HepG2 (cell line): ENCODE data around the gene RNH1. TPM values are rescaled to one million over a fixed set of nuclear protein-coding genes. Genes with fewer than 3 reads are reported as not detected.

ENCODE experiments used
- ARID3A ChIP-seq: IDR thresholded peaks from 2 replicates; pipeline ENCODE4 v1.6.1; 2012; ENCODE audit warnings: low read depth, low read length, improper control_type of control experiment
- DDIT3 ChIP-seq: sonication (generic); formaldehyde crosslinking; IDR thresholded peaks from 2 replicates; pipeline ENCODE4 v1.4.0; 2020; ENCODE audit warnings: mild to moderate bottlenecking, missing genetic modification reagents
- EHMT2 ChIP-seq: fragments of 200-600 bp; sonication (generic); IDR thresholded peaks from 2 replicates; pipeline ENCODE4 v1.7.0; 2017; ENCODE audit warnings: antibody characterized with exemption, low read depth, low read length, borderline replicate concordance
- GABPB1 ChIP-seq: IDR thresholded peaks from 2 replicates; pipeline ENCODE4 v1.6.1; 2016; ENCODE audit warnings: mild to moderate bottlenecking, missing genetic modification reagents, moderate library complexity, missing compliant biosample characterization
- GTF2F1 ChIP-seq: fragments of 150-350 bp; IDR thresholded peaks from 2 replicates; pipeline ENCODE4 v1.6.1; 2014; ENCODE audit warnings: low read length
- MED1 ChIP-seq: sonication (generic); formaldehyde crosslinking; IDR thresholded peaks from 2 replicates; pipeline ENCODE4 v1.4.0; 2020; ENCODE audit warnings: missing genetic modification reagents
- NCOA1 ChIP-seq: sonication (generic); formaldehyde crosslinking; IDR thresholded peaks from 2 replicates; pipeline ENCODE4 v1.9.0; 2021; ENCODE audit warnings: missing genetic modification reagents
- NFAT5 ChIP-seq: sonication (generic); formaldehyde crosslinking; IDR thresholded peaks from 2 replicates; pipeline ENCODE4 v1.4.0; 2020; ENCODE audit warnings: missing genetic modification reagents
- PAWR ChIP-seq: sonication (generic); formaldehyde crosslinking; IDR thresholded peaks from 2 replicates; pipeline ENCODE4 v1.4.0; 2020; ENCODE audit warnings: missing genetic modification reagents, mild to moderate bottlenecking, borderline replicate concordance
- SMAD1 ChIP-seq: sonication (generic); formaldehyde crosslinking; IDR thresholded peaks from 2 replicates; pipeline ENCODE4 v1.4.0; 2020; ENCODE audit warnings: missing genetic modification reagents, low read depth, mild to moderate bottlenecking, borderline replicate concordance
- STAT5B ChIP-seq: sonication (generic); formaldehyde crosslinking; IDR thresholded peaks from 2 replicates; pipeline ENCODE4 v1.4.0; 2020; ENCODE audit warnings: missing genetic modification reagents
- ZIK1 ChIP-seq: sonication (generic); formaldehyde crosslinking; IDR thresholded peaks from 2 replicates; pipeline ENCODE4 v1.5.0; 2020; ENCODE audit warnings: mild to moderate bottlenecking, low read depth, missing genetic modification reagents, borderline replicate concordance
- ZNF263 ChIP-seq: sonication (generic); formaldehyde crosslinking; IDR thresholded peaks from 2 replicates; pipeline ENCODE4 v1.4.0; 2020; ENCODE audit warnings: missing genetic modification reagents
- ZNF274 ChIP-seq: sonication (generic); formaldehyde crosslinking; IDR thresholded peaks from 2 replicates; pipeline ENCODE4 v1.5.1; 2020; ENCODE audit warnings: mild to moderate bottlenecking, missing genetic modification reagents
- ZNF337 ChIP-seq: sonication (generic); formaldehyde crosslinking; IDR thresholded peaks from 2 replicates; pipeline ENCODE4 v1.5.1; 2020; ENCODE audit warnings: missing genetic modification reagents, low read depth, mild to moderate bottlenecking, borderline replicate concordance
- ZNF33B ChIP-seq: sonication (generic); formaldehyde crosslinking; IDR thresholded peaks from 2 replicates; pipeline ENCODE4 v1.5.1; 2020; ENCODE audit warnings: mild to moderate bottlenecking, missing genetic modification reagents
- ZNF503 ChIP-seq: sonication (generic); formaldehyde crosslinking; IDR thresholded peaks from 2 replicates; pipeline ENCODE4 v1.4.0; 2020; ENCODE audit warnings: missing genetic modification reagents
- ZNF556 ChIP-seq: sonication (generic); formaldehyde crosslinking; IDR thresholded peaks from 2 replicates; pipeline ENCODE4 v1.4.0; 2020; ENCODE audit warnings: mild to moderate bottlenecking, missing genetic modification reagents, borderline replicate concordance
- ZNF558 ChIP-seq: sonication (generic); formaldehyde crosslinking; IDR thresholded peaks from 2 replicates; pipeline ENCODE4 v1.9.0; 2022; ENCODE audit warnings: mild to moderate bottlenecking, missing genetic modification reagents, borderline replicate concordance
- ZNF775 ChIP-seq: sonication (generic); formaldehyde crosslinking; IDR thresholded peaks from 2 replicates; pipeline ENCODE4 v1.4.0; 2020; ENCODE audit warnings: missing genetic modification reagents, mild to moderate bottlenecking, moderate library complexity, borderline replicate concordance
- ZNF879 ChIP-seq: sonication (generic); formaldehyde crosslinking; IDR thresholded peaks from 2 replicates; pipeline ENCODE4 v1.8.1; 2023; ENCODE audit warnings: missing genetic modification reagents
- polyA plus RNA-seq, 8 experiments: library from polyadenylated mRNA; depleted of rRNA in 3 of 8; stranded (reverse) in 7 of 8; unstranded in 1 of 8; fragments of >200 nt; fragmentation: Illumina TruSeq in 4 of 8; extraction: Trizol in 4 of 8; gene quantifications; 2 replicates each; pipeline versions ENCODE4 v1.2.1 to v1.2.3, GENCODE V29; 2011 to 2016; ENCODE audit warnings: low read depth in 4 of 8, missing spikeins in 1 of 8, mixed read lengths in 1 of 8; ENCODE audit not compliant: insufficient read depth in 1 of 8
- total RNA-seq, 5 experiments: library from RNA; depleted of rRNA; stranded (reverse); fragments of >200 nt; fragmentation: Illumina TruSeq; extraction: Trizol; gene quantifications; 2 replicates each; pipeline ENCODE4 v1.2.3, GENCODE V29; 2016; ENCODE audit warnings: low read depth in 1 of 5

Gene RNH1
- total and polyA plus RNA-seq, 2 of the 13 experiments (the other 11 are each of a cell fraction or from before 2014, with no cell fraction given), result 36.0 to 74.1 TPM

- peak; percentile 53; the same call in 1 of the 2 replicates for TF ChIP-seq ARID3A
- TF ChIP-seq NFAT5, result no peak
- TF ChIP-seq ZNF556 (CRISPR knock-in tag), result peak; percentile 80; the same call in 1 of the 2 replicates
- no peak for TF ChIP-seq ZNF503 (CRISPR knock-in tag)
- no peak for TF ChIP-seq ZNF337 (CRISPR knock-in tag)
- peak; percentile 33; the same call in 1 of the 2 replicates for TF ChIP-seq SMAD1 (CRISPR knock-in tag)
- no peak for TF ChIP-seq ZNF775 (CRISPR knock-in tag)
- no peak for TF ChIP-seq ZNF263
- peak; percentile 80 for TF ChIP-seq GABPB1
- TF ChIP-seq ZNF558 (CRISPR knock-in tag), result peak; percentile 59; the same call in 1 of the 2 replicates
- TF ChIP-seq STAT5B (CRISPR knock-in tag), result no peak
- TF ChIP-seq GTF2F1, result peak; percentile 56; the same call in 1 of the 2 replicates
- TF ChIP-seq PAWR (CRISPR knock-in tag), result no peak
- 0 out of 2 replicates have a peak, but pooled peaks have one; percentile 49 for TF ChIP-seq DDIT3 (CRISPR knock-in tag)
- TF ChIP-seq MED1 (CRISPR knock-in tag), result peak; percentile 61
- no peak; the same call in 1 of the 2 replicates for TF ChIP-seq ZNF274 (CRISPR knock-in tag)
- no peak for TF ChIP-seq ZNF33B (CRISPR knock-in tag)
- TF ChIP-seq ZNF879 (CRISPR knock-in tag), result no peak
- peak; percentile 75; the same call in 1 of the 2 replicates for TF ChIP-seq NCOA1 (CRISPR knock-in tag)
- TF ChIP-seq EHMT2, result no peak
- peak; percentile 82; the same call in 1 of the 2 replicates for TF ChIP-seq ZIK1 (CRISPR knock-in tag)
Observed at GRCh38 chr11:518463-519202, 11.6 kb upstream of the RNH1 start (continued).
